PC-9 (cell line): ENCODE data around the gene MAML3. TPM values are rescaled to one million over a fixed set of nuclear protein-coding genes. Genes with fewer than 3 reads are reported as not detected.

Source experiments
- BruUV-seq: library from RNA; stranded (reverse); fragments of 400-500 nt; replicated peaks from 2 replicates; lab custom pipeline; 2021; lab: Mats Ljungman, UMichigan
- CTCF ChIA-PET: fragments of 300-600 bp; sonication (Branson Sonifier 250); formaldehyde crosslinking; loops from one replicate; lab custom pipeline; 2022; ENCODE audit warnings: antibody characterized with exemption; lab: Charles Lee
- POLR2A ChIA-PET: fragments of 300-600 bp; sonication (Branson Sonifier 250); formaldehyde crosslinking; loops from one replicate; lab custom pipeline; 2022; ENCODE audit warnings: antibody characterized with exemption; ENCODE audit not compliant: unreplicated experiment; lab: Charles Lee
- DNase-seq, 2 experiments: peaks; one replicate each; pipeline versions ENCODE4 v3.0.0 to v3.0.0-alpha.2; 2015 to 2022; ENCODE audit warnings: mixed read lengths in 1 of 2
- H2AFZ ChIP-seq: fragments of 200-600 bp; sonication (generic); 2 replicates; pipeline ENCODE4 v1.8.1; 2017; ENCODE audit warnings: antibody characterized with exemption
- H3F3A ChIP-seq: fragments of 200-600 bp; sonication (generic); 2 replicates; pipeline ENCODE4 v1.8.1; 2017; ENCODE audit warnings: antibody characterized with exemption, mild to moderate bottlenecking, low read depth; ENCODE audit not compliant: insufficient read depth
- H3K27ac ChIP-seq: fragments of 200-600 bp; sonication (generic); 2 replicates; pipeline ENCODE4 v1.6.1; 2016; ENCODE audit warnings: mixed run types
- H3K27me3 ChIP-seq: fragments of 200-600 bp; sonication (generic); 2 replicates; pipeline ENCODE4 v1.6.1; 2016; ENCODE audit warnings: low read depth, mixed run types; ENCODE audit not compliant: insufficient read depth
- H3K36me3 ChIP-seq: fragments of 200-600 bp; sonication (generic); 2 replicates; pipeline ENCODE4 v1.6.1; 2016; ENCODE audit warnings: low read depth, mixed run types
- H3K4me1 ChIP-seq: fragments of 200-600 bp; sonication (generic); replicated peaks from 2 replicates; pipeline ENCODE4 v1.6.1; 2016; ENCODE audit warnings: mixed run types; ENCODE audit not compliant: insufficient read depth
- H3K4me2 ChIP-seq: fragments of 200-600 bp; sonication (generic); 2 replicates; pipeline ENCODE4 v1.6.1; 2017; ENCODE audit warnings: mixed run types
- H3K4me3 ChIP-seq: fragments of 200-600 bp; sonication (generic); 2 replicates; pipeline ENCODE4 v1.6.1; 2016; ENCODE audit warnings: mixed run types
- H3K79me2 ChIP-seq: fragments of 200-600 bp; sonication (generic); 2 replicates; pipeline ENCODE4 v1.6.1; 2017; ENCODE audit warnings: low read depth, mixed run types
- H3K9me2 ChIP-seq: fragments of 200-600 bp; sonication (generic); 2 replicates; pipeline ENCODE4 v1.8.1; 2017; ENCODE audit warnings: mild to moderate bottlenecking; ENCODE audit not compliant: insufficient read depth
- H3K9me3 ChIP-seq: fragments of 200-600 bp; sonication (generic); 2 replicates; pipeline ENCODE4 v1.8.1; 2016; ENCODE audit warnings: low read depth; ENCODE audit not compliant: insufficient read depth
- H4K20me1 ChIP-seq: fragments of 200-600 bp; sonication (generic); 2 replicates; pipeline ENCODE4 v1.8.1; 2017; ENCODE audit not compliant: insufficient read depth
- EZH2 ChIP-seq: fragments of 200-600 bp; sonication (generic); IDR thresholded peaks from 2 replicates; pipeline ENCODE4 v1.8.0; 2017; ENCODE audit warnings: antibody characterized with exemption, low read depth
- intact Hi-C: fragments of 100-400 bp; cut with micrococcal nuclease; formaldehyde crosslinking; loops from one replicate; pipeline ENCODE4 v1.10.0; 2022; ENCODE audit not compliant: unreplicated experiment
- total RNA-seq: library from RNA; stranded (reverse); gene quantifications from 2 replicates; pipeline ENCODE4 v1.2.3, GENCODE V29; 2021
- TF ChIP-seq, protein P1 (sequence below): fragments of 200-600 bp; sonication (generic); conservative IDR thresholded peaks from 2 replicates; pipeline ENCODE4 v1.6.1; 2017; ENCODE audit warnings: mixed run types, antibody characterized with exemption, mild to moderate bottlenecking, moderate library complexity

MAML3 gene
- total RNA-seq, 1 experiment from 2014 or later: 15.2 TPM

DNA sequence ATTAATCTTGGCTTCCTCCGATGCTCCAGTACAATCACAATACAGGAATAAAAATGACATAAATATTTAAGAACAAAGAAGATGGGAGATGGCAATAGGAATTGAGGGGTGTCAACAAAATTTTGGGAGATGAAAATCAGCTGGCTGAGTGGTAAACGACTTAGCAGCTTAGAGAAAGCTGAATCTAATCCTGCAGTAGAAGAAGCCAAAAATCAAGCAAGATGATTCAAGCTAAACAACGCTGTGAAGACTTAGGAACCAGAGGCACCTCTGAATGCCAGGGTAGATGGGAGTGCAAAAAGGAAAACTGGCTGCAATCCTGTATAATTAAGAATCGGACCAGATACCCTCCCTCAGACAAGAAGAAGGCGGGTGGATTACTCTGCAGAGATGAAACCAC, 273.1 kb downstream of the MAML3 start:
- no TSS peak for BruUV-seq
- no peak overlapping the region for H2AFZ ChIP-seq
- DNase-seq: no peak
- CTCF ChIA-PET: no interaction called here
- H4K20me1 ChIP-seq: no peaks in the 10 kb centered on the region
- H3K9me3 ChIP-seq: no peaks in the 10 kb centered on the region
- intact Hi-C loops: no loop called here
- no peak overlapping the region for H3K4me3 ChIP-seq
- H3K36me3 ChIP-seq: no peaks in the 10 kb centered on the region
- no peaks in the 10 kb centered on the region for H3K4me1 ChIP-seq
- no peaks in the 10 kb centered on the region for H3F3A ChIP-seq
- POLR2A ChIA-PET: interaction anchor here (0.7 kb wide), 1 partner anchor 233 kb away, joined by 4 read pairs; no protein-coding TSS in a partner anchor
- no peaks in the 10 kb centered on the region for H3K79me2 ChIP-seq
- no peaks in the 10 kb centered on the region for H3K9me2 ChIP-seq
- H3K27me3 ChIP-seq: no peaks in the 10 kb centered on the region
- H3K27ac ChIP-seq: no peak overlapping the region
- H3K4me2 ChIP-seq: no peak overlapping the region
- no peak for TF ChIP-seq EZH2
- TF ChIP-seq, protein P1, sequence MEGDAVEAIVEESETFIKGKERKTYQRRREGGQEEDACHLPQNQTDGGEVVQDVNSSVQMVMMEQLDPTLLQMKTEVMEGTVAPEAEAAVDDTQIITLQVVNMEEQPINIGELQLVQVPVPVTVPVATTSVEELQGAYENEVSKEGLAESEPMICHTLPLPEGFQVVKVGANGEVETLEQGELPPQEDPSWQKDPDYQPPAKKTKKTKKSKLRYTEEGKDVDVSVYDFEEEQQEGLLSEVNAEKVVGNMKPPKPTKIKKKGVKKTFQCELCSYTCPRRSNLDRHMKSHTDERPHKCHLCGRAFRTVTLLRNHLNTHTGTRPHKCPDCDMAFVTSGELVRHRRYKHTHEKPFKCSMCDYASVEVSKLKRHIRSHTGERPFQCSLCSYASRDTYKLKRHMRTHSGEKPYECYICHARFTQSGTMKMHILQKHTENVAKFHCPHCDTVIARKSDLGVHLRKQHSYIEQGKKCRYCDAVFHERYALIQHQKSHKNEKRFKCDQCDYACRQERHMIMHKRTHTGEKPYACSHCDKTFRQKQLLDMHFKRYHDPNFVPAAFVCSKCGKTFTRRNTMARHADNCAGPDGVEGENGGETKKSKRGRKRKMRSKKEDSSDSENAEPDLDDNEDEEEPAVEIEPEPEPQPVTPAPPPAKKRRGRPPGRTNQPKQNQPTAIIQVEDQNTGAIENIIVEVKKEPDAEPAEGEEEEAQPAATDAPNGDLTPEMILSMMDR: no peak

DNA sequence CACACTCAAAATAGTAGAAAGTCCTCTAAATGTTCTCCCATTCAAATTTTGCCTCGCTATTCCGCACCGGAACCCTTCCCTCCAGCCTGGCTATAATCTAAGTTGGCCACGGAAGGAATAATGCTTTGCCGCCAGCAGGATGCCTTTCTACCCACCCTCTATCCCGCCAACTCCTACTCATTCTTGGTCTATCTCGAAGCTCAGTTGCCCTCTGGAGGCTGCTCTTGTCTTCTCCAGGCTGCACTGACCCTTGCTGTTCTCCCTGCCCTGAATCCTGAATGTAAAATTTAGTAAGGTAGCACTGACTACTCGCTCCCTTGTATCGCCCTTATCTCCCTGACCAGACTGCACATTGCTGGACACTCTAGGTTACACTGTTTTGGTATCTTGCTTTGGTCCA, 275.9 kb downstream of the MAML3 start:
- no peaks in the 10 kb centered on the region for H3K36me3 ChIP-seq
- H3F3A ChIP-seq: no peaks in the 10 kb centered on the region
- CTCF ChIA-PET: no interaction called here
- H2AFZ ChIP-seq: no peak overlapping the region
- H3K4me1 ChIP-seq: no peaks in the 10 kb centered on the region
- H3K79me2 ChIP-seq: no peaks in the 10 kb centered on the region
- no peak overlapping the region for H3K4me2 ChIP-seq
- DNase-seq: no peak
- TF ChIP-seq EZH2: no peak
- TF ChIP-seq, protein P1: no peak
- no peaks in the 10 kb centered on the region for H4K20me1 ChIP-seq
- H3K9me3 ChIP-seq: no peaks in the 10 kb centered on the region
- BruUV-seq: no TSS peak
- POLR2A ChIA-PET: no interaction called here
- intact Hi-C loops: no loop called here
- no peak overlapping the region for H3K27ac ChIP-seq
- H3K4me3 ChIP-seq: no peak overlapping the region
- H3K27me3 ChIP-seq: no peaks in the 10 kb centered on the region
- H3K9me2 ChIP-seq: no peaks in the 10 kb centered on the region

DNA sequence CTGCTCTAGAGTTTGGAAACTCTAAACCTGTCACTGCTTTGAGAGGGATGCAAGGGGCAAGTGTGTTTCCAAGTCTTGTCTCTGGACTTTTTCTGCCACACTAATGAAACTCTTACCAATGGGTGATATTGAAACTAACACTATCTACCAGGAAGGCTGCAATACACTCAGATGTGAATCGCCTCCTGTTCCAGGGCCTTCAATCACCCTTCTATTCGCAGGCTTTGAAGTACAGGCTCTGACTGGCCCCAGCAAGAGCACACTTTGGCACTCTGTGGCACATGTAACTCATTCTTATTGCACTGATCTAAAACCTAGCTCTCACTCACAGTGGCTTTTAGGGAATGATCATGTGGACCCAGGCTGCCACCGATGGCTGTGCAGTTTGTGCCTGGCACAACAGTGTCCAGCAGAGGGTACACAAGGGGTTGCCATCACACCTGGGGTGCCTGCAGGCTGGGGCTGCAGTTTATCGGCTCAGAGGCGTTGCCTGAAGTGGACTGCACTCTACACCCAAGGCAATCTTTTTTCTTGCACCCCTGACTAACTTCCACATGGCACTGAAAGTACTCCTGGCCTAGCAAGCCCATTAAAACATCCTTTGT, 277.5 kb downstream of the MAML3 start:
- H4K20me1 ChIP-seq: no peaks in the 10 kb centered on the region
- no peak for TF ChIP-seq EZH2
- TF ChIP-seq, protein P1: no peak
- H3K27ac ChIP-seq: no peak overlapping the region
- no peaks in the 10 kb centered on the region for H3K36me3 ChIP-seq
- POLR2A ChIA-PET: no interaction called here
- H3K27me3 ChIP-seq: no peaks in the 10 kb centered on the region
- H3K4me3 ChIP-seq: no peak overlapping the region
- H3K9me3 ChIP-seq: no peaks in the 10 kb centered on the region
- H2AFZ ChIP-seq: no peak overlapping the region
- H3F3A ChIP-seq: peaks cover 7% of the 10 kb centered on the region; the same call in 1 of the 2 replicates
- no peak overlapping the region for H3K4me2 ChIP-seq
- 0 out of 2 replicates have a peak, but pooled peaks cover 1% of the 10 kb centered on the region for H3K79me2 ChIP-seq
- no TSS peak for BruUV-seq
- intact Hi-C loops: no loop called here
- H3K9me2 ChIP-seq: no peaks in the 10 kb centered on the region
- CTCF ChIA-PET: no interaction called here
- DNase-seq: no peak
- peaks cover 9% of the 10 kb centered on the region for H3K4me1 ChIP-seq
